ENCODE results near the gene LCE7A.

DNA sequence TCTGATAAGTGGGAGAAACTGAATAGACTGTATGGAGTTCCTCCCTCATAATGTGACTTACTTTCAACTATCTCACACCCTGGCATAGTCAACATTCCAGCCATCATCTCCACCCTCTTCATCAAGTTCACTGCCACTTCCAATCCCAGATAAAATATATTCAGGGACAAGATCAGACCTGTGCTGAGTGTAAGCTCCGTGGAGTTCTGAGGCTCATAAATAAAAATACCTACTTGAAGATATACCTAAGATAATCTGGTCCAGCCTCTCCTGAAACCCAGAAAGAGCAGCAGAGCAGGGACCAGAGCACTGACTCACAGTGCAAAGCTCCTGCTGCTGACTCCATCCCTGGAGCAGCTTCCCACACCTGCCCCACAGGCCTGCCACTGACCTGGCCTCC is 1.7 kb upstream of the LCE7A start:
- TF ChIP-seq, protein P1, sequence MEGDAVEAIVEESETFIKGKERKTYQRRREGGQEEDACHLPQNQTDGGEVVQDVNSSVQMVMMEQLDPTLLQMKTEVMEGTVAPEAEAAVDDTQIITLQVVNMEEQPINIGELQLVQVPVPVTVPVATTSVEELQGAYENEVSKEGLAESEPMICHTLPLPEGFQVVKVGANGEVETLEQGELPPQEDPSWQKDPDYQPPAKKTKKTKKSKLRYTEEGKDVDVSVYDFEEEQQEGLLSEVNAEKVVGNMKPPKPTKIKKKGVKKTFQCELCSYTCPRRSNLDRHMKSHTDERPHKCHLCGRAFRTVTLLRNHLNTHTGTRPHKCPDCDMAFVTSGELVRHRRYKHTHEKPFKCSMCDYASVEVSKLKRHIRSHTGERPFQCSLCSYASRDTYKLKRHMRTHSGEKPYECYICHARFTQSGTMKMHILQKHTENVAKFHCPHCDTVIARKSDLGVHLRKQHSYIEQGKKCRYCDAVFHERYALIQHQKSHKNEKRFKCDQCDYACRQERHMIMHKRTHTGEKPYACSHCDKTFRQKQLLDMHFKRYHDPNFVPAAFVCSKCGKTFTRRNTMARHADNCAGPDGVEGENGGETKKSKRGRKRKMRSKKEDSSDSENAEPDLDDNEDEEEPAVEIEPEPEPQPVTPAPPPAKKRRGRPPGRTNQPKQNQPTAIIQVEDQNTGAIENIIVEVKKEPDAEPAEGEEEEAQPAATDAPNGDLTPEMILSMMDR (IDR thresholded peaks at IDR 0.05): no peak
- TF ChIP-seq, protein P2, sequence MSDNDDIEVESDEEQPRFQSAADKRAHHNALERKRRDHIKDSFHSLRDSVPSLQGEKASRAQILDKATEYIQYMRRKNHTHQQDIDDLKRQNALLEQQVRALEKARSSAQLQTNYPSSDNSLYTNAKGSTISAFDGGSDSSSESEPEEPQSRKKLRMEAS (IDR thresholded peaks at IDR 0.05): no peak
- TF ChIP-seq RNF2 (IDR thresholded peaks at IDR 0.05; ENCODE audit: borderline replicate concordance, low read depth): no peak

Measured in A549 (cell line).